SU-DHL-6 (cell line): ENCODE results near the gene TACC3.

ENCODE experiments used
- H2AFZ ChIP-seq: fragments of 200-600 bp; sonication (generic); 2 replicates; pipeline ENCODE4 v1.6.1; 2014; ENCODE audit warnings: low read depth, mild to moderate bottlenecking, moderate library complexity, mixed read lengths, antibody characterized with exemption, low read length; ENCODE audit not compliant: severe bottlenecking
- H3F3A ChIP-seq: fragments of 200-600 bp; shearing (Covaris generic); 2 replicates; pipeline ENCODE4 v1.6.0; 2016; ENCODE audit warnings: antibody characterized with exemption, mild to moderate bottlenecking; ENCODE audit not compliant: insufficient read depth
- H3K27ac ChIP-seq: fragments of 200-600 bp; sonication (generic); 2 replicates; pipeline ENCODE4 v1.5.1; 2016; ENCODE audit warnings: low read depth, mild to moderate bottlenecking, low read length, moderate library complexity, mixed read lengths
- H3K27me3 ChIP-seq: fragments of 200-600 bp; sonication (generic), shearing (Covaris generic); 2 replicates; pipeline ENCODE4 v1.6.0; 2014; ENCODE audit warnings: mild to moderate bottlenecking, low read length
- H3K36me3 ChIP-seq: fragments of 200-600 bp; sonication (generic); 2 replicates; pipeline ENCODE4 v1.6.1; 2014; ENCODE audit warnings: mild to moderate bottlenecking, low read length, mixed read lengths
- H3K4me2 ChIP-seq: fragments of 300-600, 200-600 bp; shearing (Covaris generic), sonication (generic); 2 replicates; pipeline ENCODE4 v1.6.0; 2014; ENCODE audit warnings: low read length, low read depth, mild to moderate bottlenecking; ENCODE audit not compliant: poor library complexity, severe bottlenecking
- H3K4me3 ChIP-seq: fragments of 200-600 bp; sonication (generic); 2 replicates; pipeline ENCODE4 v1.5.1; 2014; ENCODE audit warnings: antibody characterized with exemption, low read length, mild to moderate bottlenecking, mixed read lengths; ENCODE audit not compliant: insufficient read depth, poor library complexity, severe bottlenecking
- H3K79me2 ChIP-seq: fragments of 200-600 bp; sonication (generic); 2 replicates; pipeline ENCODE4 v1.6.1; 2014; ENCODE audit warnings: mild to moderate bottlenecking, low read length, moderate library complexity; ENCODE audit not compliant: insufficient read depth
- H3K9ac ChIP-seq: fragments of 200-600 bp; sonication (generic); 2 replicates; pipeline ENCODE4 v1.7.0; 2014; ENCODE audit warnings: mild to moderate bottlenecking, low read length
- H3K9me2 ChIP-seq: fragments of 200-600 bp; sonication (generic); replicated peaks from 2 replicates; pipeline ENCODE4 v1.6.1; 2014; ENCODE audit warnings: low read length; ENCODE audit not compliant: insufficient read depth
- H3K9me3 ChIP-seq: fragments of 200-600 bp; sonication (generic); 2 replicates; pipeline ENCODE4 v1.6.1; 2014; ENCODE audit warnings: low read length, mixed read lengths; ENCODE audit not compliant: insufficient read depth
- H4K20me1 ChIP-seq: fragments of 200-600 bp; sonication (generic); 2 replicates; pipeline ENCODE4 v1.6.1; 2014; ENCODE audit warnings: low read depth, mild to moderate bottlenecking, antibody characterized with exemption, low read length, moderate library complexity, mixed read lengths
- CTCF ChIP-seq: fragments of 200-600 bp; sonication (generic); IDR thresholded peaks from one replicate; pipeline ENCODE4 v1.5.1; 2017; ENCODE audit warnings: antibody characterized with exemption, mild to moderate bottlenecking, low read length, moderate library complexity; ENCODE audit not compliant: insufficient read depth, poor library complexity, severe bottlenecking
- EZH2phosphoT487 ChIP-seq: fragments of 200-600 bp; sonication (generic), shearing (Covaris generic); conservative IDR thresholded peaks from 2 replicates; pipeline ENCODE4 v1.6.1; 2018; ENCODE audit warnings: mild to moderate bottlenecking, antibody characterized with exemption, low read length, moderate library complexity, mixed read lengths

The TACC3 gene

GRCh38 chr4:1762264-1763010 is 41.1 kb downstream of the TACC3 start:
- Histone ChIP-seq H4K20me1 (no peaks in the 10 kb centered on the region), H2AFZ (no peak overlapping the region), H3F3A (no peaks in the 10 kb centered on the region), H3K36me3 (no peaks in the 10 kb centered on the region), H3K9ac (no peak overlapping the region), H3K9me2 (no peaks in the 10 kb centered on the region), H3K27me3 (no peaks in the 10 kb centered on the region), H3K27ac (no peak overlapping the region), H3K79me2 (no peaks in the 10 kb centered on the region), H3K4me2 (no peak overlapping the region), H3K4me3 (no peak overlapping the region), H3K9me3 (no peaks in the 10 kb centered on the region)
- TF ChIP-seq EZH2phosphoT487: no peak
- TF ChIP-seq CTCF: no peak

GRCh38 chr4:1763070-1763549 is 41.8 kb downstream of the TACC3 start:
- Histone ChIP-seq H3K9me3 (no peaks in the 10 kb centered on the region), H3K79me2 (no peaks in the 10 kb centered on the region), H3K36me3 (no peaks in the 10 kb centered on the region), H3K27ac (no peak overlapping the region), H2AFZ (no peak overlapping the region), H3K4me2 (no peak overlapping the region), H4K20me1 (no peaks in the 10 kb centered on the region), H3F3A (no peaks in the 10 kb centered on the region), H3K9me2 (no peaks in the 10 kb centered on the region), H3K27me3 (no peaks in the 10 kb centered on the region), H3K4me3 (no peak overlapping the region), H3K9ac (no peak overlapping the region)
- TF ChIP-seq CTCF (no peak), EZH2phosphoT487 (no peak)

GRCh38 chr4:1763550-1764080 is 42.3 kb downstream of the TACC3 start:
- no peak overlapping the region for H3K27ac ChIP-seq
- H3K9ac ChIP-seq: no peak overlapping the region
- no peaks in the 10 kb centered on the region for H3K36me3 ChIP-seq
- H3F3A ChIP-seq: no peaks in the 10 kb centered on the region
- no peak for TF ChIP-seq CTCF
- TF ChIP-seq EZH2phosphoT487: no peak
- no peaks in the 10 kb centered on the region for H3K9me3 ChIP-seq
- no peaks in the 10 kb centered on the region for H4K20me1 ChIP-seq
- no peaks in the 10 kb centered on the region for H3K79me2 ChIP-seq
- no peaks in the 10 kb centered on the region for H3K27me3 ChIP-seq
- no peak overlapping the region for H3K4me2 ChIP-seq
- H3K4me3 ChIP-seq: no peak overlapping the region
- H3K9me2 ChIP-seq: no peaks in the 10 kb centered on the region
- H2AFZ ChIP-seq: no peak overlapping the region
